H1 (cell line): ENCODE measurements around the gene DNAH8. TPM values are rescaled to one million over a fixed set of nuclear protein-coding genes. Genes with fewer than 3 reads are reported as not detected.

Experiments
- CTCF ChIA-PET: fragments of 300-600 bp; sonication (Branson Sonifier 250); formaldehyde crosslinking; loops from one replicate; lab custom pipeline; 2021; ENCODE audit not compliant: partially characterized antibody; lab: Charles Lee
- POLR2A ChIA-PET: fragments of 300-600 bp; sonication (Branson Sonifier 250); formaldehyde crosslinking; loops from one replicate; lab custom pipeline; 2021; ENCODE audit warnings: inconsistent platforms; ENCODE audit not compliant: partially characterized antibody; lab: Charles Lee
- DNase-seq, 2 experiments: peaks; one replicate each; pipeline versions ENCODE4 v3.0.0 to v3.0.0-alpha.2; 2010 to 2022; ENCODE audit warnings: low spot score in 2 of 2, low read depth in 1 of 2, mixed read lengths in 1 of 2
- FAIRE-seq: peaks from 2 replicates; lab custom pipeline; 2011; peaks lifted over from hg19 to GRCh38; lab: Jason Lieb, UNC
- H2AFZ ChIP-seq: 2 replicates; pipeline ENCODE4 v1.8.1; 2012; ENCODE audit warnings: low read length, inconsistent platforms
- H2AK5ac ChIP-seq: 2 replicates; pipeline ENCODE4 v1.6.1; 2013; ENCODE audit warnings: low read depth, low read length
- H2BK120ac ChIP-seq: replicated peaks from 2 replicates; pipeline ENCODE3; 2013; ENCODE audit warnings: low read depth, low read length, inconsistent platforms
- H2BK12ac ChIP-seq: 2 replicates; pipeline ENCODE4 v1.6.1; 2013; ENCODE audit warnings: low read depth, low read length
- H2BK15ac ChIP-seq: 2 replicates; pipeline ENCODE4 v1.6.1; 2013; ENCODE audit warnings: low read length
- H2BK20ac ChIP-seq: 2 replicates; pipeline ENCODE4 v1.6.1; 2013; ENCODE audit warnings: low read length
- H2BK5ac ChIP-seq: 2 replicates; pipeline ENCODE4 v1.6.1; 2013; ENCODE audit warnings: low read depth, low read length
- H3K14ac ChIP-seq: 2 replicates; pipeline ENCODE4 v1.6.1; 2013; ENCODE audit warnings: inconsistent platforms; ENCODE audit not compliant: insufficient read length
- H3K18ac ChIP-seq: 2 replicates; pipeline ENCODE4 v1.6.1; 2013; ENCODE audit warnings: low read length; ENCODE audit errors: extremely low read depth
- H3K23ac ChIP-seq: 2 replicates; pipeline ENCODE4 v1.6.1; 2013; ENCODE audit warnings: inconsistent platforms; ENCODE audit not compliant: insufficient read length
- H3K23me2 ChIP-seq: 2 replicates; pipeline ENCODE4 v1.6.1; 2013; ENCODE audit warnings: low read depth, low read length
- H3K27ac ChIP-seq: 2 replicates; pipeline ENCODE4 v1.6.1; 2011; ENCODE audit warnings: low read depth, low read length, inconsistent platforms
- H3K27me3 ChIP-seq, 4 experiments: replicated peaks in 1 of 4; 1 replicate in 1 of 4; 2 replicates in 3 of 4; pipeline versions ENCODE4 v1.6.1 to v1.8.1; 2011 to 2013; ENCODE audit warnings: low read length in 3 of 4, mild to moderate bottlenecking in 3 of 4, inconsistent platforms in 2 of 4, mixed read lengths in 2 of 4, moderate library complexity in 1 of 4; ENCODE audit not compliant: control insufficient read depth in 3 of 4, insufficient read depth in 3 of 4; ENCODE audit errors: extremely low read depth in 1 of 4
- H3K36me3 ChIP-seq, 4 experiments: 2 replicates each; pipeline versions ENCODE4 v1.6.1 to v1.8.1; 2011 to 2013; ENCODE audit warnings: mild to moderate bottlenecking in 4 of 4, low read length in 3 of 4, moderate library complexity in 2 of 4, control low read depth in 1 of 4, inconsistent platforms in 1 of 4; ENCODE audit not compliant: insufficient read depth in 4 of 4, control insufficient read depth in 2 of 4
- H3K4ac ChIP-seq: replicated peaks from 2 replicates; pipeline ENCODE3; 2013; ENCODE audit warnings: low read length, low read depth, mixed read lengths, inconsistent platforms; ENCODE audit not compliant: insufficient read length
- H3K4me1 ChIP-seq, 4 experiments: replicated peaks in 1 of 4; 1 replicate in 1 of 4; 2 replicates in 3 of 4; pipeline versions ENCODE4 v1.6.1 to v1.8.1; 2011 to 2013; ENCODE audit warnings: low read length in 3 of 4, inconsistent platforms in 2 of 4, mixed read lengths in 1 of 4; ENCODE audit not compliant: insufficient read depth in 4 of 4, control insufficient read depth in 3 of 4
- H3K4me2 ChIP-seq, 2 experiments: 2 replicates each; pipeline versions ENCODE4 v1.6.1 to v1.8.1; 2011 to 2013; ENCODE audit warnings: low read depth in 2 of 2, low read length in 2 of 2, control low read depth in 1 of 2, inconsistent platforms in 1 of 2, mild to moderate bottlenecking in 1 of 2; ENCODE audit not compliant: insufficient read depth in 1 of 2
- H3K4me3 ChIP-seq, 4 experiments: fragments of 200-600, 300-600 bp in 1 of 4; sonication (generic), shearing (Covaris generic), sonication (Bioruptor Twin) in 1 of 4; 2 replicates each; pipeline versions ENCODE4 v1.5.1 to v1.8.1; 2011 to 2016; ENCODE audit warnings: low read length in 4 of 4, low read depth in 3 of 4, control low read depth in 2 of 4, inconsistent platforms in 2 of 4, mild to moderate bottlenecking in 2 of 4, mixed read lengths in 1 of 4, moderate library complexity in 1 of 4; ENCODE audit not compliant: insufficient read depth in 2 of 4; ENCODE audit errors: extremely low read depth in 1 of 4
- H3K56ac ChIP-seq: replicated peaks from 2 replicates; pipeline ENCODE3; 2013; ENCODE audit warnings: low read depth, mild to moderate bottlenecking, mixed read lengths, low read length, inconsistent platforms; ENCODE audit not compliant: insufficient read length
- H3K79me1 ChIP-seq: 2 replicates; pipeline ENCODE4 v1.6.1; 2013; ENCODE audit warnings: low read depth, low read length, control low read depth
- H3K79me2 ChIP-seq, 2 experiments: 2 replicates each; pipeline versions ENCODE4 v1.6.1 to v1.8.1; 2012 to 2013; ENCODE audit warnings: low read length in 2 of 2, mild to moderate bottlenecking in 2 of 2, inconsistent platforms in 1 of 2; ENCODE audit not compliant: insufficient read depth in 2 of 2, control insufficient read depth in 1 of 2
- H3K9ac ChIP-seq, 4 experiments: replicated peaks in 1 of 4; 1 replicate in 1 of 4; 2 replicates in 3 of 4; pipeline versions ENCODE4 v1.6.1 to v1.8.1; 2011 to 2013; ENCODE audit warnings: low read depth in 3 of 4, low read length in 3 of 4, control low read depth in 2 of 4, mild to moderate bottlenecking in 2 of 4, moderate library complexity in 2 of 4, inconsistent platforms in 1 of 4; ENCODE audit errors: extremely low read depth in 1 of 4
- H3K9me3 ChIP-seq, 2 experiments: 2 replicates each; pipeline versions ENCODE4 v1.6.1 to v1.8.1; 2012 to 2013; ENCODE audit warnings: mild to moderate bottlenecking in 2 of 2, moderate library complexity in 2 of 2, control low read depth in 1 of 2, inconsistent platforms in 1 of 2, low read depth in 1 of 2, low read length in 1 of 2, mixed read lengths in 1 of 2; ENCODE audit not compliant: insufficient read depth in 2 of 2
- H4K20me1 ChIP-seq, 2 experiments: replicated peaks in 1 of 2; 2 replicates each; pipeline versions ENCODE3 to v1.8.1; 2011 to 2013; ENCODE audit warnings: inconsistent platforms in 2 of 2, low read length in 2 of 2, mild to moderate bottlenecking in 1 of 2; ENCODE audit not compliant: insufficient read depth in 2 of 2, control insufficient read depth in 1 of 2
- H4K5ac ChIP-seq: 2 replicates; pipeline ENCODE4 v1.6.1; 2013; ENCODE audit warnings: low read length, low read depth, mixed read lengths, inconsistent platforms; ENCODE audit not compliant: insufficient read length
- H4K8ac ChIP-seq: 2 replicates; pipeline ENCODE4 v1.8.0; 2013; ENCODE audit warnings: mild to moderate bottlenecking, moderate library complexity, low read length, inconsistent platforms; ENCODE audit not compliant: insufficient read depth; ENCODE audit errors: extremely low read depth
- H4K91ac ChIP-seq: replicated peaks from 2 replicates; pipeline ENCODE3; 2013; ENCODE audit warnings: low read length, mixed read lengths, inconsistent platforms; ENCODE audit not compliant: insufficient read length
- SP2 ChIP-seq: IDR thresholded peaks from 2 replicates; pipeline ENCODE4 v1.6.1; 2012; ENCODE audit warnings: mild to moderate bottlenecking, low read length, inconsistent platforms
- YY1 ChIP-seq: IDR thresholded peaks from 2 replicates; pipeline ENCODE4 v1.6.1; 2011; ENCODE audit warnings: low read depth, mild to moderate bottlenecking, low read length
- WGBS, 2 experiments: shearing (Covaris generic) in 1 of 2; methylation state at CpG; one replicate each; pipeline versions ENCODE4 v1.1.6 to v1.1.7; 2013 to 2015; ENCODE audit warnings: low lambda C conversion rate in 2 of 2, mixed read lengths in 2 of 2, inconsistent platforms in 1 of 2, low coverage in 1 of 2, missing lambda C conversion rate in 1 of 2; ENCODE audit not compliant: insufficient replicate concordance in 2 of 2, insufficient coverage in 1 of 2, insufficient read length in 1 of 2; ENCODE audit errors: extremely low coverage in 1 of 2, missing lambda C conversion rate in 1 of 2; 5-methylcytosine and 5-hydroxymethylcytosine counted together
- polyA plus RNA-seq, 7 experiments: library from polyadenylated mRNA; depleted of rRNA in 3 of 7; stranded (reverse) in 5 of 7; unstranded in 2 of 7; fragments of >200 nt in 5 of 7; fragments of 200-250 nt in 2 of 7; gene quantifications; 1 replicate in 5 of 7; 2 replicates in 1 of 7; 4 replicates in 1 of 7; pipeline versions ENCODE4 v1.2.1 to v1.2.3, GENCODE V29; 2011 to 2013; ENCODE audit warnings: missing spikeins in 2 of 7, mixed read lengths in 2 of 7
- total RNA-seq: library from RNA; stranded (reverse); fragmentation: NEBNext Ultra II Directional; extraction: Animal tissue kit (Norgen Biotek cat#: 25700); gene quantifications from 2 replicates; pipeline ENCODE4 v1.2.1, GENCODE V29; 2021

DNAH8 gene
- total and polyA plus RNA-seq, 2 of the 8 experiments (the other 6 are each of a cell fraction or from before 2014, with no cell fraction given): under 0.01 TPM; not detected in 1

DNA sequence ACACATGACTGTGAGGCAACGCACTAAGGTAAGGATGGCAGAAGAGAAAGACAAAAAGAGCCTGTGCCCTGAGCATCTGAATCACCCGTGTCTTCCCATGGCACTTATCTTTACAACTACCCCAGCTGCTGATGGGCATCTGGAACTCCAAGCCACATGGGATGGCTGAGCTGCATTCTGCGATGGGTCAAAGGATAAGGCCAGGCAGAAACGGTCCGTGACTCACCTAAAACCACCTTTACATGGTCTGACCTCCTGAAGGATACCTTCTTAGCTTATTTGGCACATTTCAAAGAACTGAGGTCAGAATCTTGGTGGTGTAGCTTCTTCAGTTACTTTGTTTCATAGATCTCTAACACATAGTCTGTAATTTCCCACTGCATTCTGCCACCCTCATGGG lies 99.7 kb downstream of the DNAH8 start:
- no peak for TF ChIP-seq SP2
- TF ChIP-seq YY1: no peak
- no peaks in the 10 kb centered on the region for H3K9me3 ChIP-seq
- no peak overlapping the region for H3K9ac ChIP-seq
- H4K5ac ChIP-seq: no peak overlapping the region
- no peaks in the 10 kb centered on the region for H3K23me2 ChIP-seq
- no peak overlapping the region for H4K91ac ChIP-seq
- H3K79me2 ChIP-seq: no peaks in the 10 kb centered on the region
- H3K56ac ChIP-seq: no peak overlapping the region
- H2BK20ac ChIP-seq: no peak overlapping the region
- H2BK12ac ChIP-seq: no peak overlapping the region
- WGBS, 2 experiments: 87% methylated on average over 5 of the region's 5 CpGs; no CpG with 5 or more reads in 1 of the 2 experiments
- POLR2A ChIA-PET: no interaction called here
- H3K4me1 ChIP-seq: no peaks in the 10 kb centered on the region
- H3K4me3 ChIP-seq: no peak overlapping the region
- H2AFZ ChIP-seq: no peak overlapping the region
- H2AK5ac ChIP-seq: no peak overlapping the region
- no peak overlapping the region for H3K4ac ChIP-seq
- H3K36me3 ChIP-seq: no peaks in the 10 kb centered on the region
- no peak overlapping the region for H2BK15ac ChIP-seq
- no peaks in the 10 kb centered on the region for H3K79me1 ChIP-seq
- no peak for FAIRE-seq
- no peak overlapping the region for H3K27ac ChIP-seq
- no peak overlapping the region for H2BK120ac ChIP-seq
- no peaks in the 10 kb centered on the region for H3K27me3 ChIP-seq
- no peak overlapping the region for H3K23ac ChIP-seq
- H4K20me1 ChIP-seq: no peaks in the 10 kb centered on the region
- no peak overlapping the region for H2BK5ac ChIP-seq
- no peak overlapping the region for H4K8ac ChIP-seq
- CTCF ChIA-PET: interaction anchor here (1.5 kb wide), 1 partner anchor 18 kb away, joined by 6 read pairs; no protein-coding TSS in a partner anchor
- no peak overlapping the region for H3K18ac ChIP-seq
- no peak overlapping the region for H3K14ac ChIP-seq
- no peak for DNase-seq
- H3K4me2 ChIP-seq: no peak overlapping the region
